Neural progenitor cell (in vitro differentiated cells): ENCODE results near the gene LGI4.

Experiments
- EZH2 ChIP-seq: fragments of 200-600 bp; sonication (generic); IDR thresholded peaks from 2 replicates; pipeline ENCODE4 v1.6.1; 2017; ENCODE audit warnings: antibody characterized with exemption, mild to moderate bottlenecking, moderate library complexity
- EZH2phosphoT487 ChIP-seq: fragments of 200-600 bp; sonication (generic); IDR thresholded peaks from 2 replicates; pipeline ENCODE4 v1.6.1; 2017; ENCODE audit warnings: antibody characterized with exemption
- TF ChIP-seq, protein P1 (sequence below): fragments of 200-600 bp; sonication (generic); IDR thresholded peaks from 2 replicates; pipeline ENCODE4 v1.5.1; 2017; ENCODE audit warnings: antibody characterized with exemption, mild to moderate bottlenecking

- TF ChIP-seq, protein P1, sequence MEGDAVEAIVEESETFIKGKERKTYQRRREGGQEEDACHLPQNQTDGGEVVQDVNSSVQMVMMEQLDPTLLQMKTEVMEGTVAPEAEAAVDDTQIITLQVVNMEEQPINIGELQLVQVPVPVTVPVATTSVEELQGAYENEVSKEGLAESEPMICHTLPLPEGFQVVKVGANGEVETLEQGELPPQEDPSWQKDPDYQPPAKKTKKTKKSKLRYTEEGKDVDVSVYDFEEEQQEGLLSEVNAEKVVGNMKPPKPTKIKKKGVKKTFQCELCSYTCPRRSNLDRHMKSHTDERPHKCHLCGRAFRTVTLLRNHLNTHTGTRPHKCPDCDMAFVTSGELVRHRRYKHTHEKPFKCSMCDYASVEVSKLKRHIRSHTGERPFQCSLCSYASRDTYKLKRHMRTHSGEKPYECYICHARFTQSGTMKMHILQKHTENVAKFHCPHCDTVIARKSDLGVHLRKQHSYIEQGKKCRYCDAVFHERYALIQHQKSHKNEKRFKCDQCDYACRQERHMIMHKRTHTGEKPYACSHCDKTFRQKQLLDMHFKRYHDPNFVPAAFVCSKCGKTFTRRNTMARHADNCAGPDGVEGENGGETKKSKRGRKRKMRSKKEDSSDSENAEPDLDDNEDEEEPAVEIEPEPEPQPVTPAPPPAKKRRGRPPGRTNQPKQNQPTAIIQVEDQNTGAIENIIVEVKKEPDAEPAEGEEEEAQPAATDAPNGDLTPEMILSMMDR = no peak
- TF ChIP-seq EZH2 (no peak), EZH2phosphoT487 (no peak)
Observed at GRCh38 chr19:35128398-35129057, 6.3 kb downstream of the LGI4 start.
